Liver (tissue), 3 donors: ENCODE results near the gene NOPCHAP1.

Experiments used
- ATF3 ChIP-seq: IDR thresholded peaks from 2 replicates; pipeline ENCODE4 v1.6.1; 2016; ENCODE audit warnings: antibody characterized with exemption
- EGR1 ChIP-seq, 2 donors: IDR thresholded peaks; 2 replicates each; pipeline ENCODE4 v1.6.1; 2016 to 2018; ENCODE audit warnings: antibody characterized with exemption in 2 of 2, low read depth in 2 of 2
- FOXA1 ChIP-seq: IDR thresholded peaks from 2 replicates; pipeline ENCODE4 v1.6.1; 2016; ENCODE audit warnings: antibody characterized with exemption
- JUND ChIP-seq, 2 donors: IDR thresholded peaks; 2 replicates each; pipeline ENCODE4 v1.6.1; 2016; ENCODE audit warnings: antibody characterized with exemption in 2 of 2
- REST ChIP-seq: IDR thresholded peaks from 2 replicates; pipeline ENCODE4 v1.6.1; 2016; ENCODE audit warnings: antibody characterized with exemption, mild to moderate bottlenecking
- SP1 ChIP-seq: IDR thresholded peaks from 2 replicates; pipeline ENCODE4 v1.6.1; 2018; ENCODE audit warnings: antibody characterized with exemption, mild to moderate bottlenecking
- TAF1 ChIP-seq: conservative IDR thresholded peaks from 2 replicates; pipeline ENCODE4 v1.6.1; 2016; ENCODE audit warnings: antibody characterized with exemption, mild to moderate bottlenecking
- YY1 ChIP-seq: IDR thresholded peaks from 2 replicates; pipeline ENCODE4 v1.6.1; 2016; ENCODE audit warnings: antibody characterized with exemption, mild to moderate bottlenecking
- TF ChIP-seq, protein P1 (sequence below): fragments of 150-350 bp; IDR thresholded peaks from 2 replicates; pipeline ENCODE4 v1.5.1; 2017; ENCODE audit warnings: improper control_type of control experiment, low read depth, low read length; ENCODE audit not compliant: missing input control
- TF ChIP-seq, protein P2 (sequence below): IDR thresholded peaks from 2 replicates; pipeline ENCODE4 v1.6.1; 2016; ENCODE audit warnings: antibody characterized with exemption
- donor health status: healthy.
- donor health status: healthy.

DNA sequence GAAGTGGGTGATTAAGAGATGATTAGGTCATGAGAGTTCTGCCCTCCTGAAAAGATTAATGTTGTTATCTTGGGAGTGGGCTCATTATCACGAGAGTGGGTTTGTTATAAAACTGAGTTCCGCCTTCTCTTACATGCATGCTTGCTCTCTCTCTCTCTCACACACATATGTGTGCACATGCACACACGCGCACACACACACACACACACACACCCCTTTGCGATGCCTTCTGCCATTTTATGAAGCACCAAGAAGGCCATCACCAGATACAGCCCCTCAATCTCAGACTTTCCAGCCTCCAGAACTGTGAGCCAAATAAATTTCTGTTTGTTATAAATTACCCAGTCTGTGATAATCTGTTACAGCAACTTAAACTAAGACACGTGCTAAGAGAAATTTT lies 22.4 kb upstream of the NOPCHAP1 start:
- TF ChIP-seq, protein P1, sequence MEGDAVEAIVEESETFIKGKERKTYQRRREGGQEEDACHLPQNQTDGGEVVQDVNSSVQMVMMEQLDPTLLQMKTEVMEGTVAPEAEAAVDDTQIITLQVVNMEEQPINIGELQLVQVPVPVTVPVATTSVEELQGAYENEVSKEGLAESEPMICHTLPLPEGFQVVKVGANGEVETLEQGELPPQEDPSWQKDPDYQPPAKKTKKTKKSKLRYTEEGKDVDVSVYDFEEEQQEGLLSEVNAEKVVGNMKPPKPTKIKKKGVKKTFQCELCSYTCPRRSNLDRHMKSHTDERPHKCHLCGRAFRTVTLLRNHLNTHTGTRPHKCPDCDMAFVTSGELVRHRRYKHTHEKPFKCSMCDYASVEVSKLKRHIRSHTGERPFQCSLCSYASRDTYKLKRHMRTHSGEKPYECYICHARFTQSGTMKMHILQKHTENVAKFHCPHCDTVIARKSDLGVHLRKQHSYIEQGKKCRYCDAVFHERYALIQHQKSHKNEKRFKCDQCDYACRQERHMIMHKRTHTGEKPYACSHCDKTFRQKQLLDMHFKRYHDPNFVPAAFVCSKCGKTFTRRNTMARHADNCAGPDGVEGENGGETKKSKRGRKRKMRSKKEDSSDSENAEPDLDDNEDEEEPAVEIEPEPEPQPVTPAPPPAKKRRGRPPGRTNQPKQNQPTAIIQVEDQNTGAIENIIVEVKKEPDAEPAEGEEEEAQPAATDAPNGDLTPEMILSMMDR, result no peak
- TF ChIP-seq TAF1 (no peak), JUND (IDR thresholded peaks at IDR 0.05) (no peak), REST (no peak), ATF3 (no peak), YY1 (no peak), FOXA1 (no peak), SP1 (no peak), EGR1 (IDR thresholded peaks at IDR 0.05; ENCODE audit: low read depth in 2 of 2) (no peak)
- TF ChIP-seq, protein P2, sequence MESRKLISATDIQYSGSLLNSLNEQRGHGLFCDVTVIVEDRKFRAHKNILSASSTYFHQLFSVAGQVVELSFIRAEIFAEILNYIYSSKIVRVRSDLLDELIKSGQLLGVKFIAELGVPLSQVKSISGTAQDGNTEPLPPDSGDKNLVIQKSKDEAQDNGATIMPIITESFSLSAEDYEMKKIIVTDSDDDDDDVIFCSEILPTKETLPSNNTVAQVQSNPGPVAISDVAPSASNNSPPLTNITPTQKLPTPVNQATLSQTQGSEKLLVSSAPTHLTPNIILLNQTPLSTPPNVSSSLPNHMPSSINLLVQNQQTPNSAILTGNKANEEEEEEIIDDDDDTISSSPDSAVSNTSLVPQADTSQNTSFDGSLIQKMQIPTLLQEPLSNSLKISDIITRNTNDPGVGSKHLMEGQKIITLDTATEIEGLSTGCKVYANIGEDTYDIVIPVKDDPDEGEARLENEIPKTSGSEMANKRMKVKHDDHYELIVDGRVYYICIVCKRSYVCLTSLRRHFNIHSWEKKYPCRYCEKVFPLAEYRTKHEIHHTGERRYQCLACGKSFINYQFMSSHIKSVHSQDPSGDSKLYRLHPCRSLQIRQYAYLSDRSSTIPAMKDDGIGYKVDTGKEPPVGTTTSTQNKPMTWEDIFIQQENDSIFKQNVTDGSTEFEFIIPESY, result no peak
